Measurements from ENCODE around the gene ZBED6.
A peak's percentile ranks its signal among the peaks of the same experiment; 100 is the strongest.

The ZBED6 gene

DNA sequence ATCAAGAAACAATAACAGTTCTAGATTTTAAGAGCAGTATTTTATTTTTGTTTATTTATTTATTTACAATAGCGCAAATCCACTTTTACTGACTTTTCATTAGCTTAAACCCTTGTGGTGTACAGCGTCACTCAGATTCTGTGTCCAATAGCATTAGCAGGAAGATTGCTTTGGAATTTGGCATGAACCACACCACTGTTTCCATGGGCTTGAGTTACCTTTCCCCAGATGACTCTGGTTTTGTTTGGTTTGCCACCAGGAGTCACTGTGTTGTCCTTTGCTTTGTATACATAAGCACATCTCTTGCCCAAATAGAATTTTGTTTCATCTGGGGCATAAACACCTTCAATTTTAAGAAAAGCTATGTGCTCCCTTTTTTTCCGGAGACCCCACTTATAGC, 40.1 kb downstream of the ZBED6 start:
- TF ChIP-seq, protein P1, sequence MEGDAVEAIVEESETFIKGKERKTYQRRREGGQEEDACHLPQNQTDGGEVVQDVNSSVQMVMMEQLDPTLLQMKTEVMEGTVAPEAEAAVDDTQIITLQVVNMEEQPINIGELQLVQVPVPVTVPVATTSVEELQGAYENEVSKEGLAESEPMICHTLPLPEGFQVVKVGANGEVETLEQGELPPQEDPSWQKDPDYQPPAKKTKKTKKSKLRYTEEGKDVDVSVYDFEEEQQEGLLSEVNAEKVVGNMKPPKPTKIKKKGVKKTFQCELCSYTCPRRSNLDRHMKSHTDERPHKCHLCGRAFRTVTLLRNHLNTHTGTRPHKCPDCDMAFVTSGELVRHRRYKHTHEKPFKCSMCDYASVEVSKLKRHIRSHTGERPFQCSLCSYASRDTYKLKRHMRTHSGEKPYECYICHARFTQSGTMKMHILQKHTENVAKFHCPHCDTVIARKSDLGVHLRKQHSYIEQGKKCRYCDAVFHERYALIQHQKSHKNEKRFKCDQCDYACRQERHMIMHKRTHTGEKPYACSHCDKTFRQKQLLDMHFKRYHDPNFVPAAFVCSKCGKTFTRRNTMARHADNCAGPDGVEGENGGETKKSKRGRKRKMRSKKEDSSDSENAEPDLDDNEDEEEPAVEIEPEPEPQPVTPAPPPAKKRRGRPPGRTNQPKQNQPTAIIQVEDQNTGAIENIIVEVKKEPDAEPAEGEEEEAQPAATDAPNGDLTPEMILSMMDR (conservative IDR thresholded peaks at IDR 0.05; ENCODE audit: low read depth, low read length), result no peak
- H3K4me3 ChIP-seq (ENCODE audit: low read depth, low read length), result no peak overlapping the region
- DNase-seq (ENCODE audit: low read depth), result no peak

DNA sequence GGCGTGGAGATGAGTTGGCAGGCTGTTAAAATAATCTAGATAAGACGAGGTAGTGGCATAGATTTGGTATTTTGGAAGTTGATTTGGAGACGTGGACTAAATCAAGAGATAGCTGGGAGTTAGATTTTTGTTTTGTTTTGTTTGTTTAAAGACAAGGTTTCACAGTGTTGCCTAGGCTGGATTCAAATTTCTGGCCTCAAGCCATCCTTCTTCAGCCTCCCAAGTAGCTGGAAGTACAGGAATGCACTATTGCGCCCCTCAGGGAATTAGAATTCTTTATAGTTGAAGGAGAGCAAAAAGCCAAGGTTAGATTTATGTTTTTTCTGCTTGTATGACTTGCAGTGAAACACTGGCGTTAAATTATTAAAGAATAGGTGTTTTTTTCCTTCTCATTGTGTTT, 43.7 kb downstream of the ZBED6 start:
- peak; percentile 97 for DNase-seq (ENCODE audit: low read depth)

DNA sequence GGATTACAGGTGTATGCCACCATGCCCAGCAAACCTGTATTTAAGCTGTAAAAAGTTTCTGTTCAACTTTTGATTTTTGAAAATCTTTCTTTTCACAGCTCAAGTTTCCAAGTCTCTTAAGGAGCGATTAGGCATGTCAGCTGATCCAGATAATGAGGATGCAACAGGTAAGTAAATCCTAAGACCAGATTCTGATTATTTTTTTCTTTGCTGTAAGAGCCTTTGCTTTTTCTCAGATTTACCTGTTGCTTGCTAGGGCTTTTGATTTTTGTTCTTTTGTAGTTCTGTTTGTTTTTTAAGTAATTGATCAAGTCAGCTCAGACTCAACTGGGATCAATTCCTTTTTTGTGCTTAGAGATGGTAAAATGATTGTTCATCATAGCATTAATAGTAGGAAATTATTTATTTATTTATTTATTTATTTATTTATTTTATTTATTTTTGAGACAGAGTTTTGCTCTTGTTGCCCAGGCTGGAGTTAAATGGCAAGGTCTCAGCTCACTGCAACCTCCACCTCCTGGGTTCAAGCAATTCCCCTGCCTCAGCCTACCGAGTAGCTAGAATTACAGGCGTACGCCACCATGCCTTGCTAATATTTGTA, 44.9 kb downstream of the ZBED6 start:
- no peak for DNase-seq (ENCODE audit: low read depth)
- TF ChIP-seq, protein P1 (conservative IDR thresholded peaks at IDR 0.05; ENCODE audit: low read depth, low read length), result no peak
- H3K4me3 ChIP-seq (ENCODE audit: low read depth, low read length), result no peak overlapping the region

More for the DNA sequence above, 43.7 kb downstream of the ZBED6 start:
- TF ChIP-seq, protein P1 (conservative IDR thresholded peaks at IDR 0.05; ENCODE audit: low read depth, low read length), result no peak
- H3K4me3 ChIP-seq (ENCODE audit: low read depth, low read length), result no peak overlapping the region

DNA sequence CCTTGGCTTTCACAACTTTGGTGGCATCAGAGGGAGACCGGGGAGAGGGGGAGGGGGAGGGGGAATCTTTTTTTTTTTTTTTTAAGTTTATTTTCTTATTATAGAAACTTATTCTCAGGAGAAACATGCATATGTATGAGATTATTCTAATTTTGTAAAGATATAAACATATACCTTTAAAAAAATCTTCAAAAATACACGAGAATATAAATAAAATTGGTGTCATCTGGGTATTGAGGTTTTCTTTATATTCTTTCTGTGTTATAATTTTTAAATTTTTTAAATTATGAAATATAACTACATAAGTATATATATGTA, 47.1 kb downstream of the ZBED6 start:
- DNase-seq (ENCODE audit: low read depth), result no peak
- TF ChIP-seq, protein P1 (conservative IDR thresholded peaks at IDR 0.05; ENCODE audit: low read depth, low read length), result no peak
- H3K4me3 ChIP-seq (ENCODE audit: low read depth, low read length), result no peak overlapping the region

DNA sequence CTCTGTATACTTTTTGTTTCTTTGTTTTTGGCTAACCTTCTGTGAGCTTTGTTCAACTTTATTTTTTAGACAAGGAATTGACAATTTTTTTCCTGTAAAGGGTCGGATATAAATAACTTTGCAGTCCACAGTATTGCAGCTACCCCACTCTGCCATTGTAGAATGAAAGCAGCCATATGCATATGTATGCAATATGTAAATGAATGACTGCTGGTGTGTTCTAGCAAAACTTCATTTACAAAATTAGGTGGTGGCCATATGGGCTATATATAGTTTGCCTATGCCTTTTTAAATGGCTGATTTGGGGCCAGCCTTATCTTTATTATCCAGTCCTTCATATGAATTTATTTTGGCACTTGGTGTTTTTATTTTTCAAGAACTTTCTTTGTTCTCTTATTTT, 48.0 kb downstream of the ZBED6 start:
- no peak overlapping the region for H3K4me3 ChIP-seq (ENCODE audit: low read depth, low read length)
- no peak for DNase-seq (ENCODE audit: low read depth)
- TF ChIP-seq, protein P1 (conservative IDR thresholded peaks at IDR 0.05; ENCODE audit: low read depth, low read length), result no peak

All from choroid plexus epithelial cell (primary cell).